GM18498 (cell line): ENCODE measurements around the gene GTF2A2.
A peak's percentile ranks its signal among the peaks of the same experiment; 100 is the strongest.
"Not testable (repeated sequence)": the region's sequence is repeated elsewhere in the genome, so short reads cannot be mapped to it uniquely, and the experiment has no call there.

ENCODE experiments used
- ATAC-seq: cut with Tn5 transposase; IDR thresholded peaks from one replicate; pipeline ENCODE4 v1.9.1; 2021; ENCODE audit warnings: mild to moderate bottlenecking, moderate library complexity; ENCODE audit not compliant: unreplicated experiment

GTF2A2 gene

DNA sequence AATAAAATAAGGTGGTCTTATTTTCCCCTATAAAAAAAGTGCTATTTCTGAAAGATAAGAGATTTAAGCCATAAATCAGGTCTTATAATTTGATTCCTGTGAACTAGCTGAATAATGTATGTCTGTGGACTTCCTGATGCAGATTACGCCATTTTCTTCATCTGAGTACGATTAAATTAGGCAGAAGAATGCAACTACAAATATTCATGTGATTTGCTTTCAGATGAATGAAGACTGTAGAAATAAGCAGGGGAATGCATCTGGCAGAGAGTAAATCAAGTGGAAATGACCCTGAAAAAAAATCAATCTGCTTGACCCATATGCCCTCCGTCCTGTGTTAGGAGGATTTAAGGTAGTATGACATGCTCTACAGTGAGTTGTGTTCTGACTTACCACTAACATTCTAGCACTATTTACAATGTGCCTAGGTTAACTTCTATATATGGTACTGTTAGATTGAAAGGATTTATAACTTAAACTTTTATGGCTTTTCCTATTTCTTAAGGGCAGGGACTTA, 17.1 kb upstream of the GTF2A2 start:
- no peak for ATAC-seq

DNA sequence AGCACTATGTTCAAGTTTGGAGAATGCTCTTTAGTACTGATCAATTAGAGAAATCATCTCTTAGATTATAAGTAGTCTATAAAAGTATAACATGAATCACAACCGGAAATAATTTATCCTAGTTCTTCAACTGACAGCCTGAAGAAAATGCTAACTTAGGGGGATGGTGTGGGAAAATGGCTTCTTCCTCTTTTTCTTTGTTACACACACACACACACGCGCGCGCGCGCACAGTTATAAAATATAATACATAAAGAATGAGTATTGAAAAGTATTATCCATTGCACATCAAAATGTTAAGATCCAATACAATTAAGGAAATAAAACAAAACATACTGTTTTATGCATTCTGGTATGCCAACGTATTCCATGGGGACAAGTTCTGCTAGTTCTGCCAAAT, 11.2 kb upstream of the GTF2A2 start:
- no peak for ATAC-seq

DNA sequence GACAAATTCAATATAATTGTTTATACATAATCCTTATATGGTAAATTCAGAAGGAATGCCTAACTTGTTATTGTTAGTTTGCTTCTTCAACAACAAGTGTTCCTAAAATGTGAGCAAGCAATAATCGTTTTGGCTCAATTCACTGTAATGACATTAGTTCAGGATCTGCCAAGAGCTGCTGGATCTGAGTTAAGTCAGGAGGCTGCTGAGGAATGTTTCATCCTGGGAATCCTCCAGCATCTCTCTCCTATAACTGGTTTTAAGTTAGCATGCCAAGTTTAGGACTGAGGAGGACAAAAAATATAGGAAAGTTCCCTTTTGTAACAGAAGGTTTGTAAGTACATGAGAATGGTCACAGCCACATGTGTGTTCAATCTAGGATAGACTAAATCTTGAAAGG, 4.9 kb upstream of the GTF2A2 start:
- no peak for ATAC-seq

GRCh38 chr15:59659366-59659765, 2.1 kb upstream of the GTF2A2 start:
- ATAC-seq: no peak

- ATAC-seq: peak; percentile 10
Measured at GRCh38 chr15:59657635-59658125, 365 bp upstream of the GTF2A2 start.

DNA sequence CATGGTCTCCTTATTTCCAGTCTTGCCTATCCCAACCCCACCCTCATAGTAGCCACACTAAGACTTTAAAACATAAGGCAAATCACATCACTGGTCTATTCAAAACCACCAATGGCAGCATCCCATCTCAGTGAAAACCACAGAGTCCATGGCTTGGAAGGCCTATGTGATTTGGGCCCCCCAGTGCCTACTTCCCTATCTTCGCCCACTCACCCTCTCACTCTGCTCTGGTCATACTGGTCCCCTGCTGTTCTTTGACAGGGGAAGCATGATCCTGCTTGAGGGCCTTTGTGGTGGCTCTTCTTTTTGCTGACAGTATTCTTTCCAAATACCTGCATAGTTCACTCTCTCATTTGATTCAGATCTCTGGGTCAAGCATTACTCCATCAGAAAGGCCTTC, 3.3 kb downstream of the GTF2A2 start:
- no peak for ATAC-seq

DNA sequence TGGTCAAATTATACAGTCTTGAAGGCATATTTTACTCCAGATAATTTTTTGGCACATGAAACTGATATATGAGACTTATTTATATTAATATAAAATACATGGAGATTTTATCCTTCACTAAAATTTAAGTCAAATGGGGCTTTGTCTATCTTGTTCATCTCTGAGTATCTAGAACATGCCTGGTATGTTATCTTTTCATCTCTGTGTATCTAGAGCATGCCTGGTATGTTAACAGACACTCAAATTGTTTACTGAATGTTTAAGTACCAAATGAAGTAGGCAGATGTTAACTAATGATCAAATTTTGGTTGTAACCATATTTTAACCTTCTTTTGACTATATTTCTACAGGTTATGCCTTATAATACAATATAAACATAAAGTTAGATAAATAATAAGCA, 7.7 kb downstream of the GTF2A2 start:
- no peak for ATAC-seq

DNA sequence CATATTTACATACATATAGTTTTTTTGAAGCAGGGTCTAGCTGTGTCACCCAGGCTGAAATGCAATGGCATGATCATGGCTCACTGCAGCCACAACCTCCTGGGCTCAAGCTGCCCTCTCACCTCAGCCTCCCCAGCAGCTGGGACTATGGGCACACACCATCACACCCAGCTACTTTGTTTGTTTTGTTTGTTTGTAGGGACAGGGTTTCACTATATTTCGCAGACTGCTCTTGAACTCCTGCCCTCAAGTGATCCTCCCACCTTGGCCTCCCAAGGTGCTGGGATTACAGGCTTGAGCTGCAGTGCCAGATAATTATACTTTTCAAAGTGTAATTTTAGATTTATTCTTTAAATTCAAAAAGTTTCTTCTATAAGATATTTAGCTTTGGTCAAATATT, 10.2 kb downstream of the GTF2A2 start:
- ATAC-seq: no peak

- ATAC-seq: no peak
Measured at GRCh38 chr15:59646277-59646676, 11.0 kb downstream of the GTF2A2 start.

DNA sequence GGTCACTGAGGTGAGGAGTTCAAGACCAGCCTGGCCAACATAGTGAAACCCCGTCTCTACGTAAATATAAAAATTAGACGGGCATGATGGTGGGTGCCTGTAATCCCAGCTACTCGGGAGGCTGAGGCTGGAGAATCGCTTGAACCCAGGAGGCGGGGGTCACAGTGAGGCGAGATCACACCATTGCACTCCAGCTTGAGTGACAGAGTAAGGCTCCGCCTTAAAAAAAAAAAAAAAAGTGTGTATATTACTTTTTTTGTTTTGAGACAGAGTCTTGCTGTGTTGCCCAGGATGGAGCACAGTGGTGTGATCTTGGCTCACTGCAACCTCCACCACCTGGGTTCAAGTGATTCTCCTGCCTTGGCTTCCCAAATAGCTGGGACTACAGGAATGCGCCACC, 11.5 kb downstream of the GTF2A2 start:
- not testable (repeated sequence) for ATAC-seq

DNA sequence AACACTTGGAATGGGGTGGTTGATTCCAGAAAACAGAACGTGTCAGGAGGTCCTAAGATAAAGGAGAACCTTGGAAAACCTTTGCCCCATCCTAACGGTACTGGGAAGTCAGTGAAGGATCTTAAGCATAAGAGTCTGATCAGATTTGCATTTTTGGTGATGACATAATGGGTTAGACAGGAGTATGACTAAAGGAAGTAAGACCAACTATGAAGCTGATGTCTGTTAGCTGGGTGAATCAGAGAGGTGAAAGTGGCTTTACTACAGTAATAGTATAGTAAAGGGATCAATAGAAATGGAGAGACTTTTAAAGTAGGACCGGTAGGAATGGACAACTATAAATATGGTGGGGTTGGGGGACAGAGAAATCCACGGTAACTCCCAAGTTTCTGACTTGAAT, 12.6 kb downstream of the GTF2A2 start:
- ATAC-seq: no peak

DNA sequence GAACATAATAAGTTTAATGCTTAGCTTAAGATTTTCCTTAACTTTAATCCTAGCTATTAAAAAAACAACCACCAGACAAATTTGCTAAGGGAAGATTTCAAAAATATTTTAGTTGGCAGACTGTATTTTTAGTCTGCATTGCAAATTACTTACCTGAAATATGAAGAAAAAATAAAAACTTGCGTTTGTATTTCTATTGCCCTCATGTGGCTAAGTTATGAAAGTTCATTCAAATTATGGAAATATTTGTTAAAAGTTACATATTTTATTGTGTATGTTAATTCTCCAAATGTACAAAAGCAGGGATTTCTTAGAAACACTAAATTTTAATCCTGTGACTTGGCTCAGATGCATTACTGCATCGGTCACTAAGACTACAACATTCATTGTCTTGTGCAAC, 15.0 kb downstream of the GTF2A2 start:
- ATAC-seq: no peak

DNA sequence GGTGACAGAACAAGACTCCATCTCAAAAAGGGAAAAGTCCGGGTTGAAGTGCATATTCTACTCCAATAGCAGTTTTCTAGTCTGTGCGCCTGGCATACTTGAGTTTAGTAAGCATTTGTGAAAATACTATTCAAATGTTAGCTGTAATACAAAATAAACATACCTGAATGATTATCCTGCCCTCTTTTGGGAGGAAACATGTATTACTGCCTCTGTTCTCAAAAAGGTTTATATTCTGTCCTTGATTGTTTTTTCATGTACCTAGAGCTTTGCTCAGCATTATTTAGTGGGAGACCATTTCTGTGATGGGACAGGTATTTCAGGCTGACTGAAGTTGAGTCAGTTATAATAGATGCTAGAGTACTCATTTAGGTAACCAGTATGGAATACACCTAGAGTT, 19.8 kb downstream of the GTF2A2 start:
- not testable (repeated sequence) for ATAC-seq

- no peak for ATAC-seq
Measured at GRCh38 chr15:59636184-59636583, 21.1 kb downstream of the GTF2A2 start.

DNA sequence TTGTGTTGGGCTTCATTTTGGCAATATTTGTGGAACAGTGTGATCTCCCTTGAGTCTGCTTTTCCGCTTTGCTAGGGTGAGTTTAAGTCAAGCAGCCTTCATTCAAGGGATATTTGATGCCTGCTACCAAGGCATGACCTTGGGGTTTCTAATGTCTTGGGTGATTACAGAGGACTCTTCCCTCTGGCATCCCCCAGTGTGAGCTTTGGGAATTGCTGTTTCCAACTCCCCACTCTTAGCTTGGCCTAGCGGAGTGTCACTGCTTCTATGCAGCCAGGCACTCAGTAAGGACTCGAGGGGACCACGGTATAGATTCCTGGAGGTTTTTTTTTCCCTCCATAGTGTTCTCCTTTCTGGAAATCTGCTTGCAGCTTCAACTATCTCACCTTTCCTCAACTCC, 24.6 kb downstream of the GTF2A2 start:
- ATAC-seq: no peak

DNA sequence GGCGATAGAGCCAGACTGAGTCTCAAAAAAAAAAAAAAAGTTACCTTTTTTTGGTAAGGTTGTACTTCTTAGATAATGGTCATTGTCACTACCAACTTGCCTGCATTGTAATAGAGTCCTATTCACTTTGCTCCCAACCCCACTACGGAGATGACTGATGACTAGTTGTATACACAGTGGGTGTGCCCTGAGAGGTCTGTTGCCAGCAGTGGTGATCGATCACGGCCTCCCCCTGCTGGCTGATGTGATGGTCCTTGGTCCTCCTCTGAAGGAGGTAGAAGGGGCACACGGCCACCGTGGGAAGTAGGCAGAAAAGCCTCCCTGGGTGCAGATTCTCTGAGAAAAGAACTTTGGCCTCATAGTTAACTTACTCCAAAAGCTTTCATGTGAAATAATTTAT, 35.0 kb downstream of the GTF2A2 start:
- no peak for ATAC-seq

GRCh38 chr15:59618406-59618805, 38.9 kb downstream of the GTF2A2 start:
- ATAC-seq: no peak

DNA sequence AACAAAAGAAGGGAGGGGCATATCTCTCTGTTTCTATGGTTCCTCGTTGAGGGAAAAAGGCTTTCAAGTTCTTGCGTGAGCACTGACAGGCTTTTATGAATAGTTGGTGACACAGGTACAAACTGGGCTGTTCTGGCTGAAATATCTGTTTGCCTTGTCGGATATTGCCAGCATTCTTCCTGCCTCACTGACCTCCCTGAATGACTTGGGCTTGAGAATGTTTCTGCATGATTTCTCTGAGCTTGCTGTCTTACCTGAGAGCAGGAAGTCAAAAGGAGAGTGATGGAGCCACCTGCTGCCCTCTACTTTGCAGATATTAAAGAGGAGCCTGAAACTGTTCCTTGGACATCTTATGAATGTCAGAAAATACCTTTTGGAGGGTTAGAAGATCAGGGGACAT, 40.9 kb downstream of the GTF2A2 start:
- no peak for ATAC-seq

GRCh38 chr15:59615661-59616060, 41.7 kb downstream of the GTF2A2 start:
- no peak for ATAC-seq

GRCh38 chr15:59614153-59614552, 43.2 kb downstream of the GTF2A2 start:
- ATAC-seq: no peak

- no peak for ATAC-seq
Measured at GRCh38 chr15:59611276-59612260, 45.7 kb downstream of the GTF2A2 start, which contains the start of gene GCNT3. Gene GCNT3, plus strand, starts transcription at chr15:59611783. Its CDS starts 6,456 bp downstream, at chr15:59618239.
